Spleen (tissue), 7 donors: ENCODE data around the gene WNT7A.

Source experiments
- POLR2A ChIP-seq, 3 donors: fragments of 450-650 bp; IDR thresholded peaks; one replicate each; pipeline ENCODE4 v1.5.1; 2017; ENCODE audit warnings: antibody characterized with exemption in 3 of 3, mild to moderate bottlenecking in 1 of 3
- POLR2AphosphoS5 ChIP-seq, 3 donors: sonication (generic); formaldehyde crosslinking; IDR thresholded peaks; one replicate each; pipeline ENCODE4 v1.5.1; 2017; ENCODE audit warnings: antibody characterized with exemption in 3 of 3
- TF ChIP-seq, protein P1 (sequence below), 11 experiments: fragments of 200-600 bp in 7 of 11; fragments of 450-650 bp in 4 of 11; sonication (generic) in 4 of 11; IDR thresholded peaks in 8 of 11; conservative IDR thresholded peaks in 3 of 11; 1 replicate in 7 of 11; 2 replicates in 4 of 11; pipeline versions ENCODE4 v1.4.0 to v1.8.0; 2016 to 2021; ENCODE audit warnings: antibody characterized with exemption in 11 of 11, inconsistent platforms in 4 of 11, mild to moderate bottlenecking in 1 of 11
- donor health status: DM: no; HTN: no; CAD: no; lungs with moderate emphysema.
- donor health status: DM: no; HTN: no; CAD: no.
- donor health status: DM: no; HTN: no; CAD: no.

DNA sequence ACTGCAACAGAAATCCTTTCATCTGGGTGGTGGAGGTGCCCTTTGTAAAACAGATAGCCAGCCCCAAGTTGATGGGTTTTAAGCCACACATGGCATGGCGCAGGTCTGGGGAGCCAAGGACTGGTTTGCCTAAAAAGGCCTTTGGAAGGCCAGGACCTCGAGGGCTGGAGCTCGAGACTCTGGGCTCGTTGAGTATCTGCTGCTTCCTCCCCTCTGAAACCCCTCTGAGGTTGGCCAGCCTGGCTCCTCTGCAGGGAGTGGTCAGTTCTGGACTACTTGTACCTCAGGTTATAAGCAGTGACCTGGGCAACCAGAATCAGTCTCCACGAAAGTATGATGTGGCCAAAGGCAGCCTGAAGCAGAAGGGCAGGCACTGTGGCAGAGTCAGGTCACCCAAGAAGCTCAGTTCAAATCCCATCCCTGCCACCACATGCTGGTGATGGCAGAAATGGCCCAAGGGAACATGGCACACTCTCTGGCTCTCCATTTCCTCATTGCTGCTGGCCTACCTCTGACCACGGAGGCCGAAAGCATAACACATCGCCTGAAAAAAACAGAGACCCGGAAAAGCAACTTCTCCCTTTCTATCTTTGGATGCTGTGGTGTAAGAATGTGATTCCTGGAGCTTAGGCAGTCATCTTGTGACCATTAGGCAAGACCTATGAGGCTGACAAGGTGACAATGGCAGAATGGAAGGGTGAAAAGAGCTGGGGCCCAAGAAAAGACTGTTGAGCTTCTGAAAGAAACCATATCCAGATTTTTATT is 51.2 kb downstream of the WNT7A start:
- TF ChIP-seq, protein P1, sequence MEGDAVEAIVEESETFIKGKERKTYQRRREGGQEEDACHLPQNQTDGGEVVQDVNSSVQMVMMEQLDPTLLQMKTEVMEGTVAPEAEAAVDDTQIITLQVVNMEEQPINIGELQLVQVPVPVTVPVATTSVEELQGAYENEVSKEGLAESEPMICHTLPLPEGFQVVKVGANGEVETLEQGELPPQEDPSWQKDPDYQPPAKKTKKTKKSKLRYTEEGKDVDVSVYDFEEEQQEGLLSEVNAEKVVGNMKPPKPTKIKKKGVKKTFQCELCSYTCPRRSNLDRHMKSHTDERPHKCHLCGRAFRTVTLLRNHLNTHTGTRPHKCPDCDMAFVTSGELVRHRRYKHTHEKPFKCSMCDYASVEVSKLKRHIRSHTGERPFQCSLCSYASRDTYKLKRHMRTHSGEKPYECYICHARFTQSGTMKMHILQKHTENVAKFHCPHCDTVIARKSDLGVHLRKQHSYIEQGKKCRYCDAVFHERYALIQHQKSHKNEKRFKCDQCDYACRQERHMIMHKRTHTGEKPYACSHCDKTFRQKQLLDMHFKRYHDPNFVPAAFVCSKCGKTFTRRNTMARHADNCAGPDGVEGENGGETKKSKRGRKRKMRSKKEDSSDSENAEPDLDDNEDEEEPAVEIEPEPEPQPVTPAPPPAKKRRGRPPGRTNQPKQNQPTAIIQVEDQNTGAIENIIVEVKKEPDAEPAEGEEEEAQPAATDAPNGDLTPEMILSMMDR (IDR thresholded peaks at IDR 0.05 in 8 of 11, conservative IDR thresholded peaks at IDR 0.05 in 3 of 11) = no peak
- TF ChIP-seq POLR2AphosphoS5 (IDR thresholded peaks at IDR 0.05) (no peak), POLR2A (IDR thresholded peaks at IDR 0.05) (no peak)
